ENCODE results near the gene PRKG1.

DNA sequence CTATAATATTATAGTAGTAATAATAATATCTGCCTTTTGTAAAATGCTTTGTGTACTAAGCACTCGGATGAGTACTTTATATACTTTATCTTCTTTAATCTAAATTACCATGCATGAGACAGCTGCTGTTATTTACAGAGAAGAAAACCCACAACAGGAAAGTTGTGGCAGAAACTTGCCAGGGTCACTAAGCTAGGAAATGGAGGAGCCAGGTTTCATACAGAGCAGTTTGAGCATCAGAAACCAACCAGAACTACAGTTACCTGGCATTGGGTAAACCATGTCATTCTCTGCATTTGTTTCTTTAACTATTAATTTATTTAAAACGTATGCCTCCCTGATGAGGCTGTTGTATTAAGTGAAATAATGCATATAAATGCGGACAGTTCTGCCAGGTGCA is 495.2 kb downstream of the PRKG1 start:
- no peak for TF ChIP-seq TAF1 (IDR thresholded peaks at IDR 0.05; ENCODE audit: borderline replicate concordance, low read depth, low read length)
- no peak for TF ChIP-seq POLR2AphosphoS5 (IDR thresholded peaks at IDR 0.05; ENCODE audit: low read depth, low read length)
- no peak for TF ChIP-seq POLR2A (IDR thresholded peaks at IDR 0.05; ENCODE audit: low read depth, low read length)
